ENCODE data around the gene GABPA. TPM values are rescaled to one million over a fixed set of nuclear protein-coding genes. Genes with fewer than 3 reads are reported as not detected.
A peak's percentile ranks its signal among the peaks of the same experiment; 100 is the strongest.
"Not testable (repeated sequence)": the region's sequence is repeated elsewhere in the genome, so short reads cannot be mapped to it uniquely, and the experiment has no call there.

Gene GABPA
- total RNA-seq, result 19.3 TPM
- long read RNA-seq, full-length matches to known transcripts, result 26 of 32 reads
- long read RNA-seq, partial matches to known transcripts, result 1 of 32 reads
- long read RNA-seq, other reads (novel, unspliced or antisense), result 5 of 32 reads

DNA sequence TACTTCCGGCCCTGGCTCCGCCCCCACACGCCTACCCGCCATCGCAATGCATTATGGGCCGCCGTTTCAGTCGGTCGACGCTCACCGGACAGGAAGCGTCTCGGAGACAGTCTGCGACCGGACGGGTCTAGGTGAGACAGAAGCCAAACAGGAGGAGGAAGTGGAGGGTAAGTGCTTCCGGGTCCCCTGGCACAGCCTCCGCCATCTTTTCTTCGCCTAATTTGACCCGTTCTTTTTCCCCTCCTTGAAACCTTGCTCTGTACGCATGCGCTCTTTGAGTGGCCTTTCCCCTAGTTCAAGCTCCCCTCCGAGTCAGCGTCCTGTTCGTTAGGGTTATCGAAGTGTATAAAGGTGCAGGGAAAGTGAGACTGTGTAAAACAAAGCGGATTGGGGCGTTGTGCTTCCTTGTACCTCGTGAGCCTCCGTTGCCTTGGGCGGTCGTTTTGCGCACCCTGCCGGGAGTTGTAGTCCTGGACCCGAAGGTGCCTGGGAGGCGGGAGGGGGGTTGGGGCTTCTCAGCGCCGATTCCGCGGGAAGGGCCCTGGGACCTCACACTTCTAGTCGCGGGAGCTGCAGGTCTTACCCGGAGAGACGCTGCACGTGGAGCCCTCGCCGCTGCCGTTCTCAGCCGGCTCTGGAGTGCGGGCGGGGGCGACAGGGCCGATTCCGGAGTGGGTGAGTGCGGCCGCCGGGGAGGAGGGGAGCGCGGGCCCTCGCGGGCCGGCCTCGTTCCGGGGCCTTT lies at the start of gene GABPA, which contains the start of gene ATP5PF:
Gene GABPA (plus strand): TSS at position 69 of the 742 bp plus-strand sequence. CDS start 6,627 bp downstream, outside the sequence.
Gene ATP5PF (minus strand): TSS at position 1 of the 742 bp plus-strand sequence. CDS start 5,110 bp downstream, outside the sequence.
- DNase-seq (peak; percentile 97), ATAC-seq (peak; percentile 94)
- intact Hi-C loops (cut with micrococcal nuclease), result no loop called here

DNA sequence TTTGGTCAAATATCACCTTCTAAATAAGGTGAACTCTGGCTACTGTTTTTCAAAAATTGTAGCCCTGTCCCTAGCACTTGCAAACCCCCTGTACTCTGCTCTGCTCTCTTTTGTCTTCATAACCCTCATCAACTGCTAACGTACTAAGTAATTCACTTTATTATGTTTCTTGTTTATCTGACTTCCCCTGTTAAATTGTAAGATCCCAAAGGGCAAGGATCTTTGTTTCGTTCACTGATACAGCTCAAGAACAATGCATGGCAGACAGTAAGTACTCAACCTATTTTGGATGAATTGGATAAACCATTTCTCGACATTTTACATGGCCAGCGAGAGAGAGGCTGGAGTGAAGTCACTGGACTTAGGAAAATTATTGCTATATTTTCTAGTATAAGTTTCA lies 47.0 kb upstream of the GABPA start:
- ATAC-seq, result peak; percentile 17
- intact Hi-C loops (cut with micrococcal nuclease), result no loop called here
- DNase-seq, result no peak

DNA sequence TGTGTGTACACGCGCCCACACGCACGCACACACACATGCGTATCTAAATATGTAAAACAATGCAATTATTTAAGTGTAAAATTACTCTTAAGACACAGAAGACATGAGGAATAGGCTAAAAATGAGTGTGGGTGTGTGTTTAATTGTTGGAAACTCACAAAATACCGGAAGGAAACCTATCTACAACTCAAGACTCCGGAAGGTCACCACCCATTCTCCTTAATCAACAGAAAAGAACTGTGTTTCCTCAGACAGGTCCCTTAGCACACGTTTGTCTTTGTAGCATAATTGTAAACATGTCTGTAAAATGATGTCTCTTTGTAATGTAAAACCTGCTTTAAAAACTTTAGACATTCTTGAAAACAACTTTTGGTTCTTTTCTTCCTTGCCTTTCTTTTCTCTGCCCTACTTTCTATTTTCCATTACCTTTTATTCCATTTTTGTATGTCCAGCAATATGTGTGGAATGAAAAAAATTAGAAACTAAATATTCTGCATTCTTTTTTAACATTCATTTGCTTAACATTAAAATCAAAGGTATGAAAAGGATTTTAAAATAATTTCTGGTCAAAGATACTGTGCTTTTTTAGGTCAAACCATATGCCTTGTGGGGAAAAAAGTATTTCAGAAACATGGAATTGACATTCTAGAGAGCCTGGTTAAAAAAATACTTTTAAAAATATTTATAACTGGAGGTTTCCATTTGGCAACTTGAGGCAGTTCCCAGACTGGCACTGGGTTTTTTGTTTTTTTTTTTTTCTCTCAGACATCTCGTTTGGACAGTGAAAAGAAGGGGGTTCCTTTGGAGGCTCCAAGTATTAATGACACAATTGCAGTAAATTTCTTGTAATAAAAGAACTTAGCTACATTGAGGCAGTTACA lies 46.3 kb upstream of the GABPA start:
- DNase-seq (no peak), ATAC-seq (peak; percentile 48)
- intact Hi-C loops (cut with micrococcal nuclease), result no loop called here

DNA sequence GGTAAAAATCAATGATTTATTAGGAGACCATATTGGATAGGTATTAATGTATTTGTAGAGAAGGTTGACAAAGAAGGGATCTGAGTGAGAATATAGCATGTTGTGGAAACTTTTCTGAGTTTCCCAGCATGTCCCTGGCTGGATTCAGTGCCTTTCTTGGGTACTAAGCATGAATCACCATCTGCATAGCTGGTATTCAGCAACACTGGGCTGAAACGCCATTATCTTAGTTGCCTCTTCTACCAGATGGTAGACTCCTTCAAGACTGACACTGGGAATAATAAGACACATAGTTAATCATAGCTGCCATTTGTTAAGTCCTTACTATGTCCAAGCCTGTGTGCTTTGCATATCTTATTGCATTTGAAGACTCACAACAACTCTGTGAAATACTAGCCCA lies 45.5 kb upstream of the GABPA start:
- no peak for DNase-seq
- ATAC-seq, result no peak
- intact Hi-C loops (cut with micrococcal nuclease), result no loop called here

DNA sequence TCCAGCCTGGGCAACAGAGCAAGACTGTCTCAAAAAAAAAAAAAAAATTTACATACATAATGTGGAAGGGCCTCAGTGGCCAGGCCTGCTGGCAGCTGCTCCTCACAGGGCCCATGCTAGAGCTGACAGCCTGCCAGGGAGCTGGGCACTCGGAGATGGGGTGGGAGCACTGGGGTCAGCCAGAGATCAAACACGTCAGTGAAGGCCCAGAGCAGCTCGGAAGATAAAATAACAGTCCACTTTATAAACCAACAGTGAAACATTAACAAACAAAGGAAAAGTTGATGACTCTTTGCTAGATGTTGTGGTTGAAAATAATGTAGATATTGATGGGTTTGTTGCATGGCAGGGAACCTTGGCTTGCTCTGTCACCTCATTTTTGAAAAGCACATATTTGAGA lies 42.8 kb upstream of the GABPA start:
- DNase-seq, result peak; percentile 38

DNA sequence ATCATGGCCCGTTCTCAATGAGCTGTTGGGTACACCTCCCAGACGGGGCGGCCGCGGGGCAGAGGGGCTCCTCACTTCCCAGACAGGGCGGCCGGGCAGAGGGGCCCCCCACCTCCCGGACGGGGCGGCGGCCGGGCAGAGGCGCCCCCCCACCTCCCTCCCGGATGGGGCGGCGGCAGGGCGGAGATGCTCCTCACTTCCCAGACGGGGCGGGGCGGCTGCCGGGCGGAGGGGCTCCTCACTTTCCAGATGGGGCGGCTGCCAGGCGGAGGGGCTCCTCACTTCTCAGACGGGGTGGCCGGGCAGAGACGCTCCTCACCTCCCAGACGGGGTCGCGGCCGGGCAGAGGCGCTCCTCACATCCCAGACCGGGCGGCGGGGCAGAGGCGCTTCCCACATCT lies 39.3 kb upstream of the GABPA start:
- intact Hi-C loops (cut with micrococcal nuclease), result not testable (repeated sequence)

More for the DNA sequence above, 42.8 kb upstream of the GABPA start:
- intact Hi-C loops (cut with micrococcal nuclease), result no loop called here
- no peak for ATAC-seq

DNA sequence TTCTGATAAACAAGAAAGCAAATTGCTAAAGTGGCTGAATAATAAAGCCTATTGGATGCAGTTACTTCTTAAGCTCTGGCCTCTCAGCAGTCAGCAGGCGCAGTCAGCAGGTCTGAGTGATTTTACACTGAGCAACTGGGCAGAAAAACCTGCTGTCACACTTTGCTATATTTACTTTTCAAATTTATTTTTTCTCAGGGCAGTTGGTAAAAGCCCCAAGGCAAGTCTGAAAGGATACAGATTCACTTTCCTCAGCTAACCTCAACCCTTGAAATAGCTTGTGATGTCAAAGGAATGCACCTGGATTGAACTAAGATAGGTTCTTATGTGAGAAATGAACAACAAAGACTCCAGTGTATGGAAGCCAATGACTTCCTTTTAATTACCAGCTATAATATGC lies 34.0 kb upstream of the GABPA start:
- DNase-seq, result no peak
- no peak for ATAC-seq
- intact Hi-C loops (cut with micrococcal nuclease), result no loop called here

More for the DNA sequence above, 39.3 kb upstream of the GABPA start:
- ATAC-seq, DNase-seq: not testable (repeated sequence)

DNA sequence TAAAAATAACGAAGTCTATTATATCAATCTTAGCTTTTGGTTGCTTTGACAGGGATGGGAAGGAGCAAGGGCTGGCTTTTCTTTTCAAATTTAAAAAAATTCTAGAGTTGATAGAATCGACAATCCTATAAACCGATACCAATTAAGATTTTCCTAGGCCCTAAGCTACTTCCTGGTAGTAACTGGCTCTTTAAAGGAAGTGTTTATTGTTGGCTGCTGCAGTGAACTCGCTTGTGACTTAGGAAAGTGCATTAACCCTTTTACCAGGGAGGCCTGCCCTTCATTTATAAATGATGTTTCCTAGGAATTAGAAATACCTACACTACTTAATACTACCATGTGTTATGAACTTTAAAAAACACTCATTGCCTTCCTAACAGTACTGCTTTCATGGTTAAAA lies 33.2 kb upstream of the GABPA start:
- ATAC-seq, result no peak
- intact Hi-C loops (cut with micrococcal nuclease), result no loop called here
- DNase-seq, result no peak

DNA sequence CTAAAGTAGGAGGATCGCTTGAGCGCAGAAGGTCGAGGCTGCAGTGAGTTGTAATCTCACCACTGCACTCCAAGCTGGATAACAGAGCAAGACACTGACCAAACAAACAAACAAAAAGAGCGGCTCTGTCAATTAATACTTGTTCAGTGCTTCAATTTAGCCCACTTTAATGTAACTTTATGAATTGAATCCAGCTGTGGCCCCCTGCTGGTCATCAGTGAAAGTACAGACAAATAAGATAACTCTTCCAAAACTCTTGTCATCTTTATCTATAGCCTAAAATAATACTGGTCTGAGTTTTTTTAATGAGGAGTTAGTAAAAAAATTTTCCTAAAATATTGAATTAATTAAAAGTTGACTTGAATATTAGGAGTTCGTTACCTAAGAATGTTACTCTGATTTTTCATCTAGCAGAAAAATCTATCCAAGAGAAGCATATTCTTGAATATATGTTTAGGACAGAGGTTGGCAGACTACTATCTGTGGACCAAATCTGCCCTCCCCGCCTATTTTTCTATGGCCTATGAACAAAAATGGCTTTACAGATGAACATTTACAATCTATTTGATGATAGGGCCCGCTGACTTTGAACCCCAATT lies 26.2 kb upstream of the GABPA start:
- DNase-seq (no peak), ATAC-seq (no peak)
- intact Hi-C loops (cut with micrococcal nuclease), result loop anchor here (2.0 kb wide), 1 partner anchor 100 kb away; no protein-coding TSS in a partner anchor

DNA sequence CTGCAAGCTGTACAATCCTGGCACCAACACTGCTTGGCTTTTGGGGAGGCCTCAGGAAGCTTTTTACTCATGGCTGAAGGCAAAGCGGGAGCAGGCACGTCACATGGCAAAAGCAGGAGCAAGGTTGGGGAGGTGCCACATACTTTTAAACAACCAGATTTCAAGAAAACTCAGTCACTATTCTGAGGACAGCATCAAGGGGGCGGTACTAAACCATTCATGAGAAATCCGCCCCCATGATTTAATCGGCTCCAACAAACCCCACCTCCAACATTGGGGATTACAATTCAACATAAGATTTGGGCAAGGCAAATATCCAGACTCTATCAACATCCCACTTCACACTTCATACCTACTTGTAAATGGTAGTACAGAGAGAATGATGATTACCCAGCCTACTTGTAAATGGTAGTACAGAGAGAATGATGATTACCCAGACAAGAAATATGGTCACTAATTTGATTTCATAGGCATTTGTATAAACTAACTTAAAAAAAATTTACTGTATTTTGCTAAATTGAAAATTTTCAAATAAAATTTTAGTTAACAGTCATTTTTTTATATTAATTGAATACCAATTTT lies 25.0 kb upstream of the GABPA start:
- DNase-seq (no peak), ATAC-seq (no peak)
- intact Hi-C loops (cut with micrococcal nuclease), result loop anchor here (2.0 kb wide), 1 partner anchor 101 kb away; no protein-coding TSS in a partner anchor

DNA sequence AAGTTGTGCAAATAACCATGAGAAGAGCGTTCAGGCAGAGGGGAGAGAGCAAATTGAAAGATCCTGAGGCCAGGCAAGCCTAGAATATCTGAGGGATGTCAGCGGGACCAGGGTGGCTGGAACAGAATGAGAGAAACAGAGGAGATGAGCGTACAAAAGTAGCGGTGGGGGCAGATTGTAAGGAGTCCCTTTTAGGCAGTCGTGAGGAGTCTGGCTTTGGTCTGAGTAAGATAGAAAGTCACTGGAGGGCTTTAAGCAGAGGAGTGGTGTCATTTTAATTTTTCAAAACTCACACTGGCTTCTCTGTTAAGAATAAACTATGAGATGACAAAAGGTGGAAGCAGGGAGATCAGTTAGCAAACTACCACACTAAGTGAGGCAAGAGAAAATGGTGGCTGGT lies 24.2 kb upstream of the GABPA start:
- ATAC-seq, result no peak
- intact Hi-C loops (cut with micrococcal nuclease), result no loop called here
- no peak for DNase-seq

DNA sequence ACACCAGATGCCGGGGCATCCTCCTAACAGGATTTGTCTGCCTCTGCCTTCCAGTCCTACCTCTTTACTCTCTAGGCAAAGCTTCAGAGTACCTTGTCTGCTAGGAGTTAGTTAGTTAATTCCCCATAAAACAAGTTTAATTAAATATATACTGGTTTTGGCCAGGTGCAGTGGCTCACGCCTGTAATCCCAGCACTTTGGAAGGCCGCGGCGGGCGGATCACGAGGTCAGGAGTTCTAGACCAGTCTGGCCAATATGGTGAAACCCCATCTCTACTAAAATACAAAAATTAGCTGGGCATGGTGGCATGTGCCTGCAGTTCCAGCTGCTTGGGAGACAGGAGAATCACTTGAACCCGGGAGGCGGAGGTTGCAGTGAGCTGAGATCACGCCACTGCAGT lies 20.7 kb upstream of the GABPA start:
- ATAC-seq; DNase-seq; intact Hi-C loops (cut with micrococcal nuclease): not testable (repeated sequence)

DNA sequence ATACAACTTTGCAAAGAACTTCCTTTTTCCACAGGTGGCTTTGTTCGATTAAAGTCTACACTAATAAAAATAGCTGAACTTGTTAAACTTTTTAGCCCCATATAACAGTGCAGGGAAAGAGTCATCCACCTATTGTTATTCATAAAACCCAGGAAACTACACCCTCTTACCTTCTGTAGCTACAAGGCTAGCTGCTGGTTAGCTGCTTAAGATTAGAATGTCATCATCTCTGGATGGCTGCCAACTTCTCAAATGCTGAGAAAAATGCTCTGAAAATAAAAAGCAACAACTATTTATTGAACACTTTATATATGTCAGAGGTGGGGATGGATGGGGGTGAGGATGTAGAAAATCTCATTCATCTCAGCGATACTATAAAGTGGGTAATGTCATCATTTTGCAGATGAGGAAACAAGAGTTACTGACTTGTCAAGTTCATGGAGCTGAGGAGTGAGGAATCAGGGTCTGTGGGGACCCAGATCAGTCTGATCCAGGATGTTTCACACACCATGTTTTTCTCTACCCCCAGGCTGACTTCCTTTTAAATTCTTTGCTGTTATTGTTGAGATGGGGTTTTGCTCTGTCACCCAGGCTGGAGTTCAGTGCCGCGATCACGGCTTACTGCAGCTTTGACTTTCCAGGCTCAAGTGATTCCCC lies 17.2 kb upstream of the GABPA start:
- DNase-seq (no peak), ATAC-seq (peak; percentile 65)
- intact Hi-C loops (cut with micrococcal nuclease), result no loop called here

DNA sequence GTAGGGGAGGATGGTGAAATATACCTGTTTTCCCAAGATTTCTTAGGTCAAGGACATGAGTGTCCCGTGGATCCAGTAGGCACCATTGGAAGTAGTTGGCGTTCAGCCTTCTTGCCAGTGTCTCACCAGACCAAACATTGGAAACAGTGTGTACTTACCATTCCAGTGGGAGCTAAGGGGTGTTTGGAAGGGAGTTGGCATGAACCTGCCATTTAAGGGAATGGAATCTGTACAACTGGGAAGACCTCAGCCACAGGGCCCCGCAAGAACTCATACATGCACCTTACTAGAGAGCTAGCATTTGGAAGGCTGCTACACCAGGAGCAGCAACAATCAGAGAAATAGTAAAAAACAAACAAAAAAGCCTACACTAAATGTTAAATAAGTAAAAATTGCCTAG lies 12.8 kb upstream of the GABPA start:
- no peak for DNase-seq
- intact Hi-C loops (cut with micrococcal nuclease), result no loop called here
- ATAC-seq, result peak; percentile 59

DNA sequence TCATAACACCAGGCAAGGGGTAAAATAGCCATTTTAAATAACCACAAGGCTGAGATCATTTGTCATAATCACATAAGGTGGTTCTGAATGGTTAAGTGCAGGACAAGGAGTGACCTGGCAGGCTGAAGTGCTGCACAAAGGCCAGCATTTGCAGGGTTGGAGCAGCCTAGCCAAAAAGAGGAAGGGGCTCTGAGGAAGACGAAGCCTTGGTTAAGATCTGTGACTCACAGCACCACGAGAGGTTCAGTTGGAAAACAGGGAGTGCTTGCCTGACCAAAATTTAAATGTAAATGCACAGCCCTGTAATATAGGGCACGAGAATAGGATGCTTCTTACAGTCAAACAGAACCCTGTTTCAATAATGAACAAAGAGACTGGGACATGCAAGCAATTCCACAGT lies 12.1 kb upstream of the GABPA start:
- no peak for DNase-seq
- no peak for ATAC-seq
- intact Hi-C loops (cut with micrococcal nuclease), result no loop called here

DNA sequence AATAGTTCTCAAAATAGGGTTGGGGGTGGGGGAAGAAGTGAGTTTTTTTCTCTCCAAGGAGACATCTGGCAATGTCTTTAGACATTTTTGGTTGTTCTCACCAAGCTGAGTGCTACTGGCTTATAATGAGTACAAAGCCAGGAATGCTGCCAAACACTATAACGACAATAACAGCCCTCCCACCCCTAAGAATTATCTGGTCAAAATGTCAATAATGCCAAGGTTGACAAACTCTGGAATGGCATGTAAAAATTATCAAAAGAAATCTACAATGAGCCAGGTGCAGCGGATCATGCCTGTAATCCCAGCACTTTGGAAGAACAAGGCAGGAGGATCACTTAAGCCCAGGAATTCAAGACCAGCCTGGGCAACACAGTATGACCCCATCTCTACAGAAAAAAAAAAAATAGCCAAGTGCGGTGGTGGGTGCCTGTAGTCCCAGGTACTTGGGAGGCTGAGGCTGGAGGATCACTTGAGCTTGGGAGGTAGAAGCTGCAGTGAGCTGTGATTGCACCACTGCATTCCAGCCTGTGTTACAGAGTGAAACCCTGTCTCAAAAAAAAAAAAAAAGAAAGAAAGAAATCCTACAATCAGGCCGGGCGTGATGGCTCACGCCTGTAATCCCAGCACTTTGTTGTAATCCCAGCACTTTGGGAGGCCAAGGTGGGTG lies 2.5 kb upstream of the GABPA start:
- intact Hi-C loops (cut with micrococcal nuclease), result no loop called here
- no peak for DNase-seq
- no peak for ATAC-seq

DNA sequence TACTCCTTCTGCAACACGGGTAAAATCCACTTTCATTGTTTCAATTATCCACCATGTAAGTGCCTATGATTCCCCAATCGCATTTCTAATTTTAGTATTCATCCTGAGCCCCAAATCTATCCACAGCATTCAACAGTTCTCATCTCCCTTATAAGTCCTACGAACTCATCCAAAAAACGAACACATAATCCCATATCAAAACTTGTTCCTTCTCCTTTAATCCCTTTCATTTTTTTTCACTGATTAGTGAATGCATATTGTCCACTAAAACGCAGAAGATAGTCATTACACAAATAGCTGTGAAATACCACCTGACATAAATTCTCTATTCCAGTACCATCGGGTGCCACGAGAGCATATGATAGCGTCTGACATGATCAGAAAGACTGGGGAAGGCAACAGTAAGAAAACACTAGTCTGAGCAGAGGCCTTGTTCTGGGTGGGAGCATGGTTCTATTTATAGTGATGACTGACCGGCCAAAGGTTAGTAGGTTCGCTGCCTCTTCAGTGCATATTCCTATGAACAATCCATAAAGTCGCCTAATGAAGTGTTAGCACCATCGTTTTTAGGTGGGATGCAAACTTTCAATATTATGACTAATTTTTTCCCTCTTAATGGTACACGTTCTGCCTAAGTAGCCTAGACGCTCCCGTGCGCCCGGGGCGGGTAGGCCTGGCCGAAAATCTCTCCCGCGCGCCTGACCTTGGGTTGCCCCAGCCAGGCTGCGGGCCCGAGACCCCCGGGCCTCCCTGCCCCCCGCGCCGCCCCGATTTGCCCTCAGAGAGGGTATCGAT lies 716 bp upstream of the GABPA start:
- peak; percentile 37 for ATAC-seq
- peak; percentile 57 for DNase-seq
- intact Hi-C loops (cut with micrococcal nuclease), result no loop called here

DNA sequence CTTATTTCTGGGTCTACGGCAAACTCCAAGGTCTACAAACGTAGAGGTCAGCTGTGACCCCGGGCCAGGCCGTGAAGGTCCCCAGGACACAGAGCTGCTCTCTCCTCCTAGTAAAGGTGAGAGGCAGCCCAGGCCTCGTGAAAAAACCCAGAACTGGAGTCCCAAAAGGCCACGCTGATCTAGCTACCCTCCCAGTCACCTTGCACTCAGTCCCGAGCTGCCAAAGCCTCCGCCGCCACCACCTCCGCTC lies 193 bp upstream of the GABPA start:
- intact Hi-C loops (cut with micrococcal nuclease), result no loop called here
- DNase-seq, result no peak
- ATAC-seq, result no peak
